GM19351 (cell line): ENCODE measurements around the gene SLC22A5.
"Not testable (repeated sequence)": the region's sequence is repeated elsewhere in the genome, so short reads cannot be mapped to it uniquely, and the experiment has no call there.

ENCODE experiments used
- ATAC-seq: cut with Tn5 transposase; IDR thresholded peaks from one replicate; pipeline ENCODE4 v1.9.1; 2021; ENCODE audit warnings: mild to moderate bottlenecking, moderate library complexity; ENCODE audit not compliant: unreplicated experiment

SLC22A5 gene

DNA sequence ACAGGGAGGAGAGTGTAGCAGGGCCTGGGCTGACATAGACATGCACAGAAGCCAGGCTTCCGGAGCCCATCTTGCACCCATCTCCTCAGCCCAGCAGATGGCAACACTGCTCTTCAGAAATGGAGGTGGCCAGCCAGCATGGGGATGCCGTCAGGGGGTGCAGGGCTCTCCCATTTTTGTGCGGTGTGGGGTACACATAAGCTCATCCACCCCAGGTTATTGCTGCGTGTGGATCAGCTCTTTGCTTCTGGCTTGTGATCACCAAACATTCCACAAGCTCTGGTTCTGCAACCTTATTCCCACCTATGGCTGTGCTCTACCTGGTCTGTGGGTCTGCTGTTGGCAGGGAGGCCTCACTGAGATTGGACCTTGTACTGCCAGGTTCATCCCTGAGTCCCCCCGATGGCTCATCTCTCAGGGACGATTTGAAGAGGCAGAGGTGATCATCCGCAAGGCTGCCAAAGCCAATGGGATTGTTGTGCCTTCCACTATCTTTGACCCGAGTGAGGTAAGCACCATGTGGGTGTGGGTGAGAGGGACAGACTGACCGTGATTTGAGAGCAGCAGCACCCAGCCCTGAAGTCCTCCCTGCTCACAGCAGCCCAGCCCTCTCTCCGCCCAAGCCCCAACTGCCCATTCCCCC is 17.3 kb downstream of the SLC22A5 start:
- ATAC-seq: peak; percentile 91

DNA sequence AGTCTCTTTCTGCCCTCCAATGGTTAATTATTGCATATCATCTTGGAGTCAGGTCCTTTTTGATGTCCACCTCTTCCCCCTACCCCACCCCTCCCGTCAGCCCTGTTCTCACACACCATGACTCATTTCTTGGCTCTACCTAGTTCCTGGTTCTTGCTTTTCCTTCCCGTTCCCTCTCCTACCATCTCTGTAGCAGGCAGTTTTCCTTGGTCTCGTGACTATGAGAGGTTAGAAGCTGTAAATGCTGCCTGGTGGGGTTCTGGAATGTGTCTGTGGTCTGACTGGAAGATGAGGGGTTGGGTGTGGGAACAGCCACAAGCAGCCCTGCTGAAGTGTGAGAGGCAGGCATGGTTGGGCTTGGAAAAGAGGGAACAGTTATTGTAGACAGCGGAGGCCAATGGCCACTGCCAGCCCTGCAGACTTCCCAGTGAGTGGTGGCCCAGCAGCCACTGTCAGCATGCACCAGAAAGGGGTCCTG is 18.2 kb downstream of the SLC22A5 start:
- ATAC-seq: no peak

DNA sequence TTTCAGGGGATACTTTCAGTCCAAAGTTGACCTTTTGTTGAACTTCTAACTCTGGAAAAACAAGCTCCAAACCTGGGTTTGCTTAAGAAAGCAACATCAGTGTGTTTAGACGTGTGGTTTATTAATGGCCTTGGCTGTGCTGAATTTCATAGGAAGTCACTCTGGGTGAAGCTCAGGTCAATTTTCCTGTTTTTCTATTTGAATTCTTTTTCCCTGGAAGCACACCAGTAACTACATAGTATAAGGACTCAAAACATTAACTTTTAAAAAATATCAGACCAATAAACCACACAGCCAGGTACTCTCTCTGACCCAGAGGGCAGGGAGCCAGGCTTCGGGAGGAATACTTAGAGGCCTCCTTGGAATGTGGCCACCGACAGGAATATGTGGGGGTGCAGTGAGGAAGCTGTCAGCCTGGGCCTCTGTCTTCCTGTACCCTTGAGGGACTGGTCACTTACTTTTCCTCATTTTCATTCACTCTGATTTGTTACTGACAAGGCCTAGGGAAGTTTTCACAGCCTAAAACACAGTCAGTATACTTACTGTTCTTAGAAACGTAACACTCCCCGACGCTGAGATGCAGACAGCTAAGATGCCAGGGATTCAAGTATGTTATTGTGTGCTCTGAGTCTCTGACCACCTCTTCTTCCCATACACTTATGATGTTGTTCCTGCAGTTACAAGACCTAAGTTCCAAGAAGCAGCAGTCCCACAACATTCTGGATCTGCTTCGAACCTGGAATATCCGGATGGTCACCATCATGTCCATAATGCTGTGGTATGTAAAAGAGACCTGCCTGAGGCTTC is 18.9 kb downstream of the SLC22A5 start:
- no peak for ATAC-seq

DNA sequence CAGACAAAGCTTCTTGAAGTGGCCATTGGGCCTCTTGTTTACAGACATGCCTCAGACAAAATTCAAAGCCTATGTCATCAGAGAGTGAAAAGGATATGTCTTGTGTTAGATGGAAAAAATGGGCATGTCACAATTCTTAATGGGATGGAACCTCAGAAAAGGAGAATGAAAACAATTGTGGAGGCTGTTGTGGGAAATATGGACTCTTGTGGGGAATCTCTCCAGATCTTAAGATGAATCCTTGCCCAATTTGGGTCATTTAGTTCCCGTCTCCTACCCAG is 19.5 kb downstream of the SLC22A5 start:
- ATAC-seq: no peak

DNA sequence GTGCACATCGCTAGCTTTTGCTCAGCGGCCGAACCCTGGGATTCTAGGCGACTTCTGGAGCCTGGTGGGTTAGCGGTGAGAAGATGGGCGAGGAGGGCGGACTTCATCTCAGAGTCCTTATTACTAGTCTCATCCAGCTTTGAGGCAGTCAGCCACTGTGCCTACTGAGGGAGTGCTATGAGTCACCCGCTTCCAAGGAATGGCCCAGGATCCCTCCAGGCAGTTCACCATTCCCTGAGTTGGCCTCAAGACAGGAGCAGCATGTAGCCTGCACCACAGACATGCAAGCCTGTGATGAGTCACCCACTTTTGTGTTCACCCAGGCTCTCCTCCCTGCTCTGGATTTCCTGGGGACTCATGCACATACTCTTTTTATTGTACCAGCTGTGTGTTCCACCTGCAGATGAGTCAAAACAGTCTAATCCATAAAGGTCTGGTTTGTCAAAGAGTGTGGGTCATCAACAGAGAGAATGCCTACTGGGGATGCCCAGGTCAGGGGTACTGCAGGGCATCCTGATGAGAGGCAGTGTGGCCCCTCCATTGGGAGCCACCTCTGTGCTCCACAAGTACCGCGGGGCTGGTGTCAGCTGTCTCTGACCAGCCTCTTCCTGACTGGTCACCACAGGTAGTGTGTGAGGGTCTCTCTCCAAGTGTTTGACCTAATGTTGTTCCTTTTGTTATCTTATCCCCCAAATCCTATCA is 20.2 kb downstream of the SLC22A5 start:
- ATAC-seq: no peak

DNA sequence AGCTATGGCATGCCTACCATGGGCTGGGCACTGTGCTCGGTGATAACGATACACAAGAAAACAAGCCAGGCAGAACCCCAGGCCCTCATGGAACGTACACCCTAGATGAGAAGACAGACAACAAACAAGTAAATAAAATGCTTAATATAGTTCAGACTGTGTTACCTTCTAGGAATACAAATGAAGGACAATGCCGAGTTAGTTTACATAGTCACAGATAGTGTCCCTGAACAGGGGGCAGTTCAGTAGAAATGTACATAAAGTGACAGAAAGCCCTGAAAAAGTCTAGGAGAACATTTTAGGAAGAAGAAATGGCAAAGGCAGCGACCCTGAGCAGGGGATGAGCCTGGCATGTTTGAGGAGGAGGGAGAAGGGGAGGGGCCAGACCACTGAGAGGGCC is 21.7 kb downstream of the SLC22A5 start:
- no peak for ATAC-seq

DNA sequence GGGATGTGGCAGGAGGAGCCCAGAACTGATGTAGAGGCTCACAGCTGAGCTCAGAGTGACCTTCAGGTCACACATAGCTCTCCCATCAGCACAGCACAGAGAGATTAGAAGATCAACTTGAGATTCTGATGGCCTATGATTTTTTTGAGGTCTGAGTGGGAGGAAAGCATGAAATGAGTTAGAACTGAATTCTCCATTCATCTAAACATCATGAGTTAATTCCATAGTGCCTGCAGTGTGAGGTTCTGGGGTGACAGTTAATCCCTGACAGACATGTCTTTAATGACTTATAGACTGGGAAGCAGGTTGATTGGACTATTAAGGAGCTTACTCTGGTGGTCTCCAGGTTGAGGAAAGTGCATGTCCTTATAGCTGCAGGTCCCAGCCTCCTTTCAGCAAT is 22.4 kb downstream of the SLC22A5 start:
- no peak for ATAC-seq

DNA sequence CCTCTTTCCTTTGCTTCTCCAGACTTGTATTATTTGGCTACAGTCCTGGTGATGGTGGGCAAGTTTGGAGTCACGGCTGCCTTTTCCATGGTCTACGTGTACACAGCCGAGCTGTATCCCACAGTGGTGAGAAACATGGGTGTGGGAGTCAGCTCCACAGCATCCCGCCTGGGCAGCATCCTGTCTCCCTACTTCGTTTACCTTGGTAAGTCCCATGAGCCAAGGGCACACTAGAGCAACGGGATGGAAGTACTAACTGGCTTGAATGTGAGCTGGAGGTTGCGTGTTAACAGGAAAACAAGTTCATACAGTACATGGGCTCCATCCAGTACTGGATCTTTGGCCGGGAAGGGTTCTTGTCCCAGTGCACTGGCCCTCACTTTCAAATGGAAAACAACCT is 22.9 kb downstream of the SLC22A5 start:
- ATAC-seq: no peak

DNA sequence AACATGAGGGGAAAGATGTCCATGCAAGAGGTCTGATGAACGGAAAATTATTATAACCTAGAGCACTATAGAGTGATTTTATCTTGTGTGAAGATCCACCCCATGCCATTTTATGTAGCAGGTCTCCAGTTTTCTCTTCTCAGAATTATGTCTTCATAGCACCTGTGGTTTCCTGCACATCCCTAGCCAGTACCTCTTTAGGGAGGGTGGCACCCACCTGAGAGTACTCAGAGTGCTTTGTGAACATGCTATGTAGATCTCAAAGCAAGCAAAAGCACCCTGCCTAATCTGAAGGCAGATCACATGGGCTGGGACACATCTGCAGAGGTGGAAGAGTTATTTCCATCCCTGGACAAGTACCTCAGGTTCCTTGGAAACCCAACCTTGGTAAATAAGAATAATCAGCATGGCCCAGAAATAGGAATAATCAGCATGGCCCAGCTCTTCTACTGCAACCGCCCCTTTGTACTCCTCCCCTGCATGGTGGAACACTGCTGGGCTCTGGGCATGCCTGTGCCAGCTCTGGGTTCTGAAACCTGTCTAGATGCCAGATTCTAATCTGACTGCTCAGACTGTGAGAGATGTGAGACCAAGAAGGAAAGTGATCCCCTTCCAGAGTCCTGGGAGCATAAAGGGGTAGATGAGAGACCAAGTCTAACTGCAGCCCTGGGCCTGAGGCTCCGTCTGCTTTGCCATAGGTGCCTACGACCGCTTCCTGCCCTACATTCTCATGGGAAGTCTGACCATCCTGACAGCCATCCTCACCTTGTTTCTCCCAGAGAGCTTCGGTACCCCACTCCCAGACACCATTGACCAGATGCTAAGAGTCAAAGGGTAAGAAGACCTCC is 23.7 kb downstream of the SLC22A5 start:
- ATAC-seq: no peak

DNA sequence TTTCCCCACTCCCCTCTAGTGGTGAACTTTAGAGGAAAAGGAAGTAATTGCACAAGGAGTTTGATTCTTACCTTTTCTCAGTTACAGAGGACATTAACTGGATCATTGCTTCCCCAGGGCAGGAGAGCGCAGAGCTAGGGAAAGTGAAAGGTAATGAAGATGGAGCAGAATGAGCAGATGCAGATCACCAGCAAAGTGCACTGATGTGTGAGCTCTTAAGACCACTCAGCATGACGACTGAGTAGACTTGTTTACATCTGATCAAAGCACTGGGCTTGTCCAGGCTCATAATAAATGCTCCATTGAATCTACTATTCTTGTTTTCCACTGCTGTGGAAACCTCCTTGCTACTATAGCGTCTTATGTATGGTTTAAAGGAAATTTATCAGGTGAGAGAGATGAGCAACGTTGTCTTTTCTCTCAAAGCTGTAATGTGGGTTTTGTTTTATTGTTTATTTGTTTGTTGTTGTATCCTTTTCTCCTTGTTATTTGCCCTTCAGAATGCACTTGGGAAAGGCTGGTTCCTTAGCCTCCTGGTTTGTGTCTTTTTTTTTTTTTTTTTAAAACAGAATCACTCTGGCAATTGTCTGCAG is 25.3 kb downstream of the SLC22A5 start:
- ATAC-seq: peak; percentile 66

DNA sequence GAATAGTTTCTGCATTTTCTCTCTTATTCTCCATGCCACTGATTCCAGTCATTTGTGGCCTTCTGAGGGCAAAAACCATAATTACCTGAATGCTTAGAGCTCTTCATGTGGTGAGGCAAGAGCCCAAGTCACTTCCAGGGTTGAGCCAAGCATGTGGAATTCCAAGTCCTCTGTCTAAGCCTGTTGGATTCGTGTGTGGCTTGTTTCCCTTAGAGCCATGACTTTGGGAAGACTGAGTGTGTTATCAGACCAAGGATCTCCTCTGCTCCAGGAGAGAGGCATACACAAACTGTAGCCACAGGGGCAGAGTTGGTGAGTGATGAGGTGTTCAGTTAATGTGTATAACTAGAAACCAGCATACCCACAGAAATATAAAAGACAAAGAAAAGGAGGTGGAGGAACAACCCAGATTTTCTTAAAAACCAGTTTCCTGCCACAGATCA is 27.1 kb downstream of the SLC22A5 start:
- no peak for ATAC-seq

DNA sequence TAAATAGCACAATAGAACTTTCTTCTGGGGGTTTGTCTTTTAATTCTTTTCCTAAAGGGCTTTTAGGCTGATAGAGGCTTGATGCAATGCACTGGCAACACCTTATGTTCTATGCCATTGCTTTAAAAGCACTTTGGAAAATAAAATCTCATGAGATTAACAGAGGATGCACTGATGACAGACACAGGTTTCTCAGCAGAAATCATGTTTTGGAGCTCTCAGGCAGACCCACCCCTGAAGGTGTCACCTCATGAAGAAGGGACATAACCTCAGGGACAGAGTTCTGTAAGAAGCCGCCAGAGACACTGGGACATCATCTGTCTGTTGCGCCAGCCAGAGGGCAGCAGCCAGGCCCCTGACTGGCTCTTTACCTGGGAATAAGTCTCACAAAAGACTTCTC is 27.7 kb downstream of the SLC22A5 start:
- no peak for ATAC-seq

DNA sequence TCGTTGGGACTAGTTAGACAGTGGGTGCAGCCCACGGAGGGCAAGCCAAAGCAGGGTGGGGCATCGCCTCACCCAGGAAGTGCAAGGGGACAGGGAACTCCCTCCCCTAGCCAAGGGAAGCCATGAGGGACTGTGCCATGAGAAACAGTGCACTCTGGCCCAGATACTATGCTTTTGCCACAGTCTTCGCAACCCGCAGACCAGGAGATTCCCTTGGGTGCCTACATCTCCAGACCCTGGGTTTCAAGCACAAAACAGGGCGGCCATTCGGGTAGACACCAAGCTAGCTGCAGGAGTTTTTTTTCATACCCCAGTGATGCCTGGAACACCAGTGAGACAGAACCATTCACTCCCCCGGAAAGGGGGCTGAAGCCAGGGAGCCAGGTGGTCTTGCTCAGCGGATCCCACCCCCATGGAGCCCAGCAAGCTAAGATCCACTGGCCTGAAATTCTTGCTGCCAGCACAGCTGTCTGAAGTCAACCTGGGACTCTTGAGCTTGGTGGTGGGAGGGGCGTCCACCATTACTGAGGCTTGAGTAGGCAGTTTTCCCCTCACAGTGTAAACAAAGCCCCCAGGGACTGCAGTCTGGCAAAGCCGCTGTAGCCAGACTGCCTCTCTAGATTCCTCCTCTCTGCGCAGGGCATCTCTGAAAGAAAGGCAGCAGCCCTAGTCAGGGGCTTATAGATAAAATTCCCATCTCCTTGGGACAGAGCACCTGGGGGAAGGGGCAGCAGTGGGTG is 28.6 kb downstream of the SLC22A5 start:
- not testable (repeated sequence) for ATAC-seq

DNA sequence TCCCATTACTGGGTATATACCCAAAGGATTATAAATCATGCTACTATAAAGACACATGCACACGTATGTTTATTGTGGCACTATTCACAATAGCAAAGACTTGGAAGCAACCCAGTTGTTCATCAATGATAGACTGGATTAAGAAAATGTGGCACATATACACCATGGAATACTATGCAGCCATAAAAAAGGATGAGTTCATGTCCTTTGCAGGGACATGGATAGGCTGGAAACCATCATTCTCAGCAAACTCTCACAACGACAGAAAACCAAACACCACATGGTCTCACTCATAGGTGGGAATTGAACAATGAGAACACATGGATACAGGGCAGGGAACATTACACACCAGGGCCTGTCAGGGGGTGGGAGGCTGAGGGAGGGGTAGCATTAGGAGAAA is 34.5 kb downstream of the SLC22A5 start:
- ATAC-seq: not testable (repeated sequence)

DNA sequence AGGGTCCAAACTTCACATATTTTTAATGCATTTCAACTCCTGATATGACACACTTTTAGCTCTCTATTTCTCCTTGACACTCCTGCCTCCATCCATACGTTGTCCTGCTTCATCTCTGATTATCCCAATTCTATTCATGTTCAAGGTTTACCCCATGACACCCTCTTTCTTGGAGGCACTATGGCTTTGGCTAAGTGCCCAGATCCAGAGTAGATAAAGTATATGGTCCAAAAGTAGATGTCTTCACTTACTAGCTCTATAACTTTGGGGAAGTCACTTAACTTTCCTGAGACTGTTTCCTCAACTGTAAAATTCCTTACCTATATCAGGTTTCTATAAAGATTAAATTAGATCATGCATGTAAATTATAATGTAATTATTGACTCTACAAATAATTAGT is 36.1 kb downstream of the SLC22A5 start:
- ATAC-seq: no peak

DNA sequence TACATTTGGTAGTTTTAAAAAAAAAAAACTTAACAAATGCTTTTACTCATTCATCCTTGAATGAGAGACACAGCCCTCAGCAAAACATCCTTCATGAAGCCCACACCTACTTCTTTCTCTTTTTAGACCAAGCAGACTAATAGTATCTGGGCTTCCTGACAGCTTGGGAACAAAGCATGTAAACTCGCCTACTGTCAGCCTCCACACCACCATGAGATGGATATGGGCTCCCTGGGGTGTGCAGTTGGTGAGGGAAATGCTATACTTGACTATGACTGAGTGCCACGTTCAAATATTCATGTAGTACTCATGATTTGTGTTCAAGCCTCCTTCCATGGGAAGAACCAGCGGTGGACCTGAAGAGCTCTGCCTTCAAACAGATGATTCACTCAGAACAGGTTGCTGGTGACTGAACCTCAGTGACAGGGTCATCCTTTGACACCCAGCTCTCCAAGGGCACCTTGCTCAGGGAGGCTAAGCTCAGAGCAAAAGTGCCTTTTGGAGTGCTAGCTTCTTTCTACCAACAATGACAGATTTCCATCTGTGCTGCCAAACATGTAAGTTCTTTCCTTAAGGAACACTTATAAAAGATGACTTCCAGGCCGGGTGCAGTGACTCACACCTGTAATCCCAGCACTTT is 36.8 kb downstream of the SLC22A5 start:
- ATAC-seq: no peak

DNA sequence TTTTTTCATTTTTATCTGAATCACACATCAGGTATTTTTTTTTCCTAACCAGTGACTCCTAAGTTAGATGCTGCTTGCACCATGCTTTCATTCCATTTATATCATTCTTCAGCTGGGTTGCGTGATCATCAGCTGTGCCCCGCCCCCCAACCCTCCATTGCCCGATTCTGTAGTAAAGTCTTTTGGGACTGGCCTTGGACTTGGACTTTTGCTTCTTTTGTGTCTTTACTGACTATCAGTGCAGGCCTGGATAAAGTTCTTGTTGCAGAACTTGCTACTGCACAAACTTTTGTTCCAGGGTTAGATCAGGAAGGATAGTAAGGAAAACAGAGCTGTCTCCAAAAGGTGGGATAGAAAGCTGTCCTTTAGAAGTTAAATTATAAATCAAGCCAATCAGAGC is 38.5 kb downstream of the SLC22A5 start:
- no peak for ATAC-seq

DNA sequence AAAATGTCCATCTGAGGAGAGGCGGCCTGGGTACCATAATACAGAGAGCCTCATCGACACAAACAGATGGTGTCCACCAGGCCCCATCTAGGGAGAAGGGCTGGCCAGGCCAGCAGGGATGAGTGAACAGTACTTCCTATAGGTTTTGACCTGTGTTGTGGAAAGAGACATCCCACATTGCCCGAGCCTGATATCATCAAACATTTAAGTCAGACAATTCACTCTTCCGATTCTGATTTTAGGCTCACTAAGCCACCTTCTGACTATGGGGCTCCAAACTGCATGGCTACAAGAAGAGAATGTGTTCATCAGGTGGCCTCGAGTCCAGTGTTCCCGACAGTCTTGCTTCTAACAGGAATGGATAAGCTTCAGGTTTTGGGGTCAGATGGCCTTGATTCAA is 38.9 kb downstream of the SLC22A5 start:
- ATAC-seq: no peak

DNA sequence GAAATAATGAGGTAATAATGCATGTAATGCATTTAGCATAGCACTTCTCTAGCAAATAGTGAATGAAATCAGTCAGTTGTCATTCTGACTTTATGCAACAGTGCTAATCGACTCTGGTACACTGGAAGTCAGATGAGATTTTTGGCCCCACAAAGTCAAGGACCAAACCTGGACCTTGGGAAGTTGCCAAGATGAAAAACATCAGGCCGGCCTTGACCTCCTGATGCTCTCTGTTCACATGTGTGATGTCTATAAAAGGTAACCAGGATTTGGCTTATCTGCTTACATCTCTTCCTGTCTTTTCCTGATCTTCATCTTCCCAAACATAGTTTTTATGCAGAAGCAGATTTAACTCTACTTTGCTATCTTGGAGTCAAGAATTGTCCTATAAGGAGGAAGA is 39.5 kb downstream of the SLC22A5 start:
- no peak for ATAC-seq
